Endothelial cell of umbilical vein (primary cell): ENCODE results near the gene TTC9B. TPM values are rescaled to one million over a fixed set of nuclear protein-coding genes. Genes with fewer than 3 reads are reported as not detected.
A peak's percentile ranks its signal among the peaks of the same experiment; 100 is the strongest.
"Not testable (repeated sequence)": the region's sequence is repeated elsewhere in the genome, so short reads cannot be mapped to it uniquely, and the experiment has no call there.

Experiments
- BruUV-seq: library from RNA; stranded (reverse); fragments of 400-500 nt; replicated peaks from 2 replicates; lab custom pipeline; 2021; lab: Mats Ljungman, UMichigan
- CTCF ChIA-PET: fragments of 300-600, 350-600 bp; sonication (Branson Sonifier 250); formaldehyde crosslinking; loops from one replicate; lab custom pipeline; 2021; ENCODE audit warnings: antibody characterized with exemption, inconsistent platforms; lab: Charles Lee
- POLR2A ChIA-PET: fragments of 300-600, 350-600 bp; sonication (Branson Sonifier 250); formaldehyde crosslinking; loops from one replicate; lab custom pipeline; 2021; ENCODE audit warnings: antibody characterized with exemption, inconsistent platforms; lab: Charles Lee
- DNase-seq: peaks from one replicate; pipeline ENCODE4 v3.0.0-alpha.2; 2011; ENCODE audit warnings: low read depth, low spot score
- FAIRE-seq: peaks from 2 replicates; lab custom pipeline; 2011; peaks lifted over from hg19 to GRCh38; lab: Jason Lieb, UNC
- H2AFZ ChIP-seq: 2 replicates; pipeline ENCODE4 v1.6.0; 2012; ENCODE audit warnings: low read depth, low read length, control low read depth, inconsistent platforms
- H3K27ac ChIP-seq: 2 replicates; pipeline ENCODE4 v1.5.1; 2011; ENCODE audit warnings: low read depth, mild to moderate bottlenecking, control low read depth, low read length, moderate library complexity; ENCODE audit not compliant: insufficient read depth
- H3K27me3 ChIP-seq, 2 experiments: 2 replicates each; pipeline versions ENCODE4 v1.6.0 to v1.6.1; 2011; ENCODE audit warnings: low read length in 2 of 2, mixed read lengths in 1 of 2; ENCODE audit not compliant: control insufficient read depth in 2 of 2, insufficient read depth in 2 of 2
- H3K36me3 ChIP-seq, 2 experiments: 2 replicates in 1 of 2; 3 replicates in 1 of 2; pipeline ENCODE4 v1.5.1; 2011; ENCODE audit warnings: low read length in 2 of 2, mild to moderate bottlenecking in 1 of 2, moderate library complexity in 1 of 2; ENCODE audit not compliant: control insufficient read depth in 2 of 2, insufficient read depth in 2 of 2; ENCODE audit errors: extremely low read depth in 1 of 2
- H3K4me1 ChIP-seq: 3 replicates; pipeline ENCODE4 v1.5.1; 2011; ENCODE audit warnings: mild to moderate bottlenecking, low read length; ENCODE audit not compliant: control insufficient read depth, insufficient read depth; ENCODE audit errors: extremely low read depth
- H3K4me2 ChIP-seq: 2 replicates; pipeline ENCODE4 v1.6.1; 2011; ENCODE audit warnings: low read length, control low read depth, mixed read lengths; ENCODE audit not compliant: insufficient read depth
- H3K4me3 ChIP-seq, 3 experiments: fragments of 200-600 bp in 1 of 3; sonication (generic), shearing (Covaris generic) in 1 of 3; replicated peaks in 1 of 3; 2 replicates each; pipeline ENCODE4 v1.5.1; 2011 to 2016; ENCODE audit warnings: control low read depth in 3 of 3, low read length in 3 of 3, mild to moderate bottlenecking in 2 of 3, inconsistent platforms in 1 of 3, low read depth in 1 of 3, moderate library complexity in 1 of 3; ENCODE audit not compliant: insufficient read depth in 1 of 3
- H3K79me2 ChIP-seq: 2 replicates; pipeline ENCODE4 v1.6.0; 2012; ENCODE audit warnings: low read length, inconsistent platforms; ENCODE audit not compliant: control insufficient read depth, insufficient read depth
- H3K9ac ChIP-seq: replicated peaks from 2 replicates; pipeline ENCODE3; 2011; ENCODE audit warnings: low read length, control low read depth; ENCODE audit not compliant: insufficient read depth; ENCODE audit errors: extremely low read depth
- H3K9me1 ChIP-seq: replicated peaks from 3 replicates; pipeline ENCODE4 v1.6.0; 2011; ENCODE audit warnings: mild to moderate bottlenecking, low read length; ENCODE audit not compliant: control insufficient read depth, insufficient read depth; ENCODE audit errors: extremely low read depth
- H3K9me3 ChIP-seq: replicated peaks from 2 replicates; pipeline ENCODE4 v1.5.1; 2012; ENCODE audit warnings: low read length, inconsistent platforms; ENCODE audit not compliant: control insufficient read depth, insufficient read depth
- H4K20me1 ChIP-seq: replicated peaks from 2 replicates; pipeline ENCODE3; 2011; ENCODE audit warnings: mild to moderate bottlenecking, low read length; ENCODE audit not compliant: control insufficient read depth, insufficient read depth; ENCODE audit errors: extremely low read depth
- CTCF ChIP-seq, 2 donors: IDR thresholded peaks; 1 replicate in 1 of 2; 2 replicates in 1 of 2; pipeline ENCODE4 v1.5.1; 2011; ENCODE audit warnings: low read length in 2 of 2, mild to moderate bottlenecking in 2 of 2, moderate library complexity in 2 of 2, control low read depth in 1 of 2, inconsistent platforms in 1 of 2, low read depth in 1 of 2; ENCODE audit not compliant: insufficient read depth in 1 of 2; ENCODE audit errors: extremely low read depth in 1 of 2
- GATA2 ChIP-seq: IDR thresholded peaks from 2 replicates; pipeline ENCODE4 v1.7.0; 2011; ENCODE audit warnings: low read depth, mild to moderate bottlenecking, moderate library complexity, mixed read lengths, low read length; ENCODE audit not compliant: insufficient read length, insufficient read depth
- JUN ChIP-seq: IDR thresholded peaks from 2 replicates; pipeline ENCODE4 v1.6.1; 2011; ENCODE audit warnings: borderline replicate concordance, low read depth; ENCODE audit not compliant: insufficient read length, insufficient read depth
- MYC ChIP-seq: IDR thresholded peaks from one replicate; pipeline ENCODE4 v1.6.1; 2011; ENCODE audit warnings: mild to moderate bottlenecking, low read depth, low read length
- POLR2A ChIP-seq: IDR thresholded peaks from 2 replicates; pipeline ENCODE4 v1.6.1; 2012; ENCODE audit warnings: low read depth, mild to moderate bottlenecking, control low read depth, low read length
- dilution Hi-C: fragments of 300-500 bp; cut with MboI; formaldehyde crosslinking; loops from one replicate; pipeline ENCODE4 v1.15.0; 2019; ENCODE audit warnings: low sequenced_read_pairs; ENCODE audit not compliant: extremely low pct_ligation_motif_present
- intact Hi-C: fragments of 100-400 bp; cut with micrococcal nuclease; formaldehyde crosslinking; loops from one replicate; pipeline ENCODE4 v1.10.0; 2022
- polyA plus RNA-seq, 4 experiments: library from polyadenylated mRNA; depleted of rRNA in 3 of 4; stranded (reverse) in 3 of 4; unstranded in 1 of 4; fragments of >200 nt; gene quantifications; 2 replicates each; pipeline versions ENCODE4 v1.2.1 to v1.2.3, GENCODE V29; 2011 to 2012; ENCODE audit warnings: missing spikeins in 1 of 4
- total RNA-seq: library from RNA; stranded (reverse); gene quantifications from 2 replicates; pipeline ENCODE4 v1.2.3, GENCODE V29; 2021
- TF ChIP-seq, protein P1 (sequence below): IDR thresholded peaks from 2 replicates; pipeline ENCODE4 v1.6.1; 2011; ENCODE audit not compliant: insufficient read depth, insufficient read length

The TTC9B gene
- total and polyA plus RNA-seq, 2 donors (not counting 3 experiments of a cell fraction or from before 2014, with no cell fraction given): not detected

- Histone ChIP-seq H3K36me3 (no peaks in the 10 kb centered on the region), H3K79me2 (no peaks in the 10 kb centered on the region), H2AFZ (no peak overlapping the region), H3K9me1 (no peaks in the 10 kb centered on the region), H3K4me1 (no peaks in the 10 kb centered on the region), H4K20me1 (no peaks in the 10 kb centered on the region), H3K27me3 (no peaks in the 10 kb centered on the region), H3K4me3 (no peak overlapping the region), H3K9me3 (no peaks in the 10 kb centered on the region), H3K4me2 (no peak overlapping the region), H3K27ac (no peak overlapping the region), H3K9ac (no peak overlapping the region)
- FAIRE-seq (peak; percentile 68), DNase-seq (peak; percentile 58)
- TF ChIP-seq POLR2A: no peak
- TF ChIP-seq, protein P1, sequence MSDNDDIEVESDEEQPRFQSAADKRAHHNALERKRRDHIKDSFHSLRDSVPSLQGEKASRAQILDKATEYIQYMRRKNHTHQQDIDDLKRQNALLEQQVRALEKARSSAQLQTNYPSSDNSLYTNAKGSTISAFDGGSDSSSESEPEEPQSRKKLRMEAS: no peak
- TF ChIP-seq MYC: no peak
- TF ChIP-seq JUN: peak; percentile 8
- TF ChIP-seq GATA2: no peak
- no peak for TF ChIP-seq CTCF (IDR thresholded peaks at IDR 0.05; ENCODE audit: extremely low read depth in 1 of 2, insufficient read depth in 1 of 2, low read depth in 1 of 2, low read length in 2 of 2)
- POLR2A ChIA-PET: no interaction called here
- no TSS peak for BruUV-seq
- dilution Hi-C loops (no loop called here), intact Hi-C loops (no loop called here)
- CTCF ChIA-PET: interaction anchor here (0.6 to 3.2 kb wide), 5 partner anchors 9 to 1619 kb away, joined by 3 to 13 read pairs (median 4); partner anchors contain the start of gene TTC9B
These were observed 44.1 kb downstream of the TTC9B start for GRCh38 chr19:40174092-40174491.

GRCh38 chr19:40171293-40171692 lies 46.9 kb downstream of the TTC9B start:
- H3K4me3 ChIP-seq, H3K4me1 ChIP-seq, H2AFZ ChIP-seq, FAIRE-seq, H3K9me1 ChIP-seq, H3K9me3 ChIP-seq, dilution Hi-C loops, H3K79me2 ChIP-seq, POLR2A ChIA-PET, H3K9ac ChIP-seq, H3K36me3 ChIP-seq, intact Hi-C loops, DNase-seq, H3K27me3 ChIP-seq, H3K27ac ChIP-seq, CTCF ChIA-PET, BruUV-seq, H4K20me1 ChIP-seq, H3K4me2 ChIP-seq: not testable (repeated sequence)

GRCh38 chr19:40170303-40170989 lies 47.7 kb downstream of the TTC9B start:
- intact Hi-C loops, H3K4me3 ChIP-seq, POLR2A ChIA-PET, H3K9me1 ChIP-seq, FAIRE-seq, H2AFZ ChIP-seq, H3K27me3 ChIP-seq, H3K27ac ChIP-seq, H3K4me1 ChIP-seq, dilution Hi-C loops, CTCF ChIA-PET, H3K36me3 ChIP-seq, H3K4me2 ChIP-seq, H4K20me1 ChIP-seq, H3K9ac ChIP-seq, H3K79me2 ChIP-seq, DNase-seq, H3K9me3 ChIP-seq, BruUV-seq: not testable (repeated sequence)
